Skeletal muscle tissue (tissue), 4 donors: ENCODE data around the gene FAM236D. TPM values are rescaled to one million over a fixed set of nuclear protein-coding genes. Genes with fewer than 3 reads are reported as not detected.
"Not testable (repeated sequence)": the region's sequence is repeated elsewhere in the genome, so short reads cannot be mapped to it uniquely, and the experiment has no call there.

Experiments
- H3K27ac ChIP-seq: one replicate; pipeline ENCODE4 v1.7.0; 2013; ENCODE audit warnings: mild to moderate bottlenecking, low read depth, low read length, inconsistent platforms
- H3K27me3 ChIP-seq, 3 donors: one replicate each; pipeline ENCODE4 v1.7.0; 2013; ENCODE audit warnings: low read length in 3 of 3; ENCODE audit not compliant: control insufficient read depth in 3 of 3, insufficient read depth in 3 of 3
- H3K36me3 ChIP-seq, 3 donors: one replicate each; pipeline ENCODE4 v1.7.0; 2013; ENCODE audit warnings: low read length in 3 of 3; ENCODE audit not compliant: control insufficient read depth in 3 of 3, insufficient read depth in 3 of 3
- H3K4me1 ChIP-seq, 3 donors: one replicate each; pipeline ENCODE4 v1.7.0; 2013; ENCODE audit warnings: low read length in 3 of 3, mild to moderate bottlenecking in 3 of 3; ENCODE audit not compliant: control insufficient read depth in 3 of 3, insufficient read depth in 3 of 3
- H3K4me3 ChIP-seq, 3 donors: one replicate each; pipeline ENCODE4 v1.7.0; 2013; ENCODE audit warnings: low read length in 3 of 3
- H3K9ac ChIP-seq, 3 donors: one replicate each; pipeline ENCODE4 v1.7.0; 2013; ENCODE audit warnings: low read length in 3 of 3, mild to moderate bottlenecking in 3 of 3, moderate library complexity in 2 of 3, low read depth in 1 of 3
- H3K9me3 ChIP-seq, 3 donors: one replicate each; pipeline ENCODE4 v1.7.0; 2013; ENCODE audit warnings: low read length in 3 of 3; ENCODE audit not compliant: control insufficient read depth in 3 of 3
- total RNA-seq: library from RNA; depleted of rRNA; stranded (reverse); fragments of >200 nt; gene quantifications from one replicate; pipeline ENCODE4 v1.2.3, GENCODE V29; 2014
- donor health status: Osteomylitis.

The FAM236D gene
- total RNA-seq, 1 donor from 2014 or later, result not detected

GRCh38 chrX:72776653-72777466 lies 31.1 kb downstream of the FAM236D start, which contains the start of gene DMRTC1B:
Gene DMRTC1B, plus strand, starts transcription at chrX:72776890. Its CDS starts 68,246 bp downstream, at chrX:72845136.
- not testable (repeated sequence) for H3K4me3 ChIP-seq, H3K27me3 ChIP-seq, H3K9me3 ChIP-seq, H3K9ac ChIP-seq, H3K4me1 ChIP-seq, H3K27ac ChIP-seq, H3K36me3 ChIP-seq

- not testable (repeated sequence) for H3K27ac ChIP-seq, H3K4me3 ChIP-seq, H3K36me3 ChIP-seq, H3K9ac ChIP-seq, H3K9me3 ChIP-seq, H3K27me3 ChIP-seq, H3K4me1 ChIP-seq
Measured at GRCh38 chrX:72760454-72760853, 47.6 kb downstream of the FAM236D start.

Other genes starting within 250 kb of the FAM236D start
- gene HDAC8, start 235.4 kb downstream of the FAM236D start, total RNA-seq, result 21.4 TPM
- 2.6 TPM for gene PHKA1, start 93.9 kb downstream of the FAM236D start, total RNA-seq
- gene DMRTC1B, start 31.3 kb downstream of the FAM236D start, total RNA-seq, result not detected
- not detected for gene FAM236B, start 25.6 kb downstream of the FAM236D start, total RNA-seq
- gene FAM236C, start 104.4 kb upstream of the FAM236D start, total RNA-seq, result not detected
- not detected for gene FAM236A, start 130.0 kb upstream of the FAM236D start, total RNA-seq
- gene DMRTC1, start 135.6 kb upstream of the FAM236D start, total RNA-seq, result not detected
- gene PABPC1L2B, start 194.7 kb upstream of the FAM236D start, total RNA-seq, result not detected